Esophagus muscularis mucosa (tissue), 3 donors: ENCODE data around the gene MYO9B.

ENCODE experiments used
- CTCF ChIP-seq, 3 experiments: fragments of 200-600 bp in 2 of 3; fragments of 450-650 bp in 1 of 3; sonication (generic) in 2 of 3; IDR thresholded peaks; one replicate each; pipeline ENCODE4 v1.5.1; 2017 to 2019; ENCODE audit warnings: antibody characterized with exemption in 3 of 3, mild to moderate bottlenecking in 2 of 3, moderate library complexity in 1 of 3
- EP300 ChIP-seq: sonication (generic); formaldehyde crosslinking; IDR thresholded peaks from one replicate; pipeline ENCODE4 v1.6.1; 2017; ENCODE audit warnings: antibody characterized with exemption

GRCh38 chr19:17148130-17148529, 72.6 kb downstream of the MYO9B start:
- TF ChIP-seq CTCF (IDR thresholded peaks at IDR 0.05) (no peak), EP300 (no peak)
